K562 (cell line): ENCODE measurements around the gene RNF31. TPM values are rescaled to one million over a fixed set of nuclear protein-coding genes. Genes with fewer than 3 reads are reported as not detected.

Experiments
- EP300 ChIP-seq: IDR thresholded peaks from 2 replicates; pipeline ENCODE4 v1.6.1; 2012; ENCODE audit warnings: low read length, improper control_type of control experiment
- ESRRB ChIP-seq: fragments of 250-450 bp; sonication (Bioruptor Pico); IDR thresholded peaks from 2 replicates; pipeline ENCODE4 v1.5.0; 2020; ENCODE audit warnings: mild to moderate bottlenecking, moderate library complexity, borderline replicate concordance
- FOXP4 ChIP-seq: sonication (generic); formaldehyde crosslinking; IDR thresholded peaks from 2 replicates; pipeline ENCODE4 v1.8.0; 2022; ENCODE audit warnings: mild to moderate bottlenecking, missing genetic modification reagents, borderline replicate concordance
- HDAC6 ChIP-seq: IDR thresholded peaks from 2 replicates; pipeline ENCODE4 v1.6.1; 2012; ENCODE audit warnings: low read depth, mild to moderate bottlenecking, control low read depth, inconsistent platforms, low read length, moderate library complexity
- HDAC8 ChIP-seq: fragments of 450-650 bp; IDR thresholded peaks from 2 replicates; pipeline ENCODE4 v1.6.1; 2016; ENCODE audit warnings: mild to moderate bottlenecking, missing genetic modification characterization, moderate library complexity, missing compliant biosample characterization
- HMGXB4 ChIP-seq: sonication (generic); formaldehyde crosslinking; IDR thresholded peaks from 2 replicates; pipeline ENCODE4 v1.8.1; 2023; ENCODE audit warnings: mild to moderate bottlenecking, missing genetic modification reagents
- HOXB6 ChIP-seq: fragments of 250-450 bp; sonication (Bioruptor Pico); IDR thresholded peaks from 2 replicates; pipeline ENCODE4 v1.5.1; 2022; ENCODE audit warnings: mild to moderate bottlenecking, borderline replicate concordance
- KAT7 ChIP-seq: sonication (generic); formaldehyde crosslinking; IDR thresholded peaks from 2 replicates; pipeline ENCODE4 v1.8.0; 2022; ENCODE audit warnings: missing genetic modification reagents, mild to moderate bottlenecking, borderline replicate concordance
- LEF1 ChIP-seq: fragments of 450-650 bp; IDR thresholded peaks from 2 replicates; pipeline ENCODE4 v1.6.1; 2016; ENCODE audit warnings: mild to moderate bottlenecking
- POU5F1 ChIP-seq: fragments of 150-350 bp; IDR thresholded peaks from 2 replicates; pipeline ENCODE4 v1.6.1; 2014; ENCODE audit warnings: borderline replicate concordance, low read length, low read depth, mild to moderate bottlenecking; ENCODE audit not compliant: partially characterized antibody
- PTBP1 ChIP-seq: fragments of 200-400 bp; formaldehyde crosslinking; IDR thresholded peaks from 2 replicates; pipeline ENCODE4 v1.6.1; 2017; ENCODE audit warnings: low read depth, low read length
- SMAD4 ChIP-seq: fragments of 250-450 bp; sonication (Bioruptor Pico); conservative IDR thresholded peaks from 2 replicates; pipeline ENCODE4 v1.8.0; 2021; ENCODE audit warnings: inconsistent platforms, mild to moderate bottlenecking, moderate library complexity
- SRSF3 ChIP-seq: fragments of 200-400 bp; formaldehyde crosslinking; IDR thresholded peaks from 2 replicates; pipeline ENCODE4 v1.6.1; 2016; ENCODE audit warnings: mild to moderate bottlenecking, low read length, moderate library complexity; ENCODE audit not compliant: insufficient read depth
- ZBTB1 ChIP-seq: sonication (generic); formaldehyde crosslinking; IDR thresholded peaks from 2 replicates; pipeline ENCODE4 v1.8.1; 2023; ENCODE audit warnings: missing genetic modification reagents, low read depth, mild to moderate bottlenecking, borderline replicate concordance
- ZNF197 ChIP-seq: fragments of 200-800 bp; sonication (Bioruptor generic); IDR thresholded peaks from 2 replicates; pipeline ENCODE4 v1.6.1; 2016; ENCODE audit warnings: low read depth, missing genetic modification characterization, missing compliant biosample characterization
- ZNF239 ChIP-seq: fragments of 250-450 bp; sonication (Bioruptor Pico); IDR thresholded peaks from 2 replicates; pipeline ENCODE4 v1.4.0; 2020; ENCODE audit warnings: mild to moderate bottlenecking
- ZNF408 ChIP-seq: fragments of 250-450 bp; sonication (Bioruptor Pico); IDR thresholded peaks from 2 replicates; pipeline ENCODE4 v1.4.0; 2020; ENCODE audit warnings: low read depth, mild to moderate bottlenecking, moderate library complexity
- ZNF431 ChIP-seq: sonication (generic); formaldehyde crosslinking; IDR thresholded peaks from 2 replicates; pipeline ENCODE4 v1.8.0; 2022; ENCODE audit warnings: mild to moderate bottlenecking, missing genetic modification reagents
- ZNF586 ChIP-seq: fragments of 450-650 bp; formaldehyde crosslinking; conservative IDR thresholded peaks from 2 replicates; pipeline ENCODE4 v1.4.0; 2020; ENCODE audit warnings: mild to moderate bottlenecking, moderate library complexity
- polyA plus RNA-seq, 8 experiments: library from polyadenylated mRNA; depleted of rRNA in 4 of 8; stranded (reverse) in 5 of 8; unstranded in 3 of 8; fragments of >200 nt; fragmentation: Nextera tagmentation in 2 of 8; fragmentation: Illumina TruSeq in 1 of 8; extraction: Ambion mirVana in 2 of 8; extraction: Trizol in 1 of 8; gene quantifications; 2 replicates each; pipeline versions ENCODE4 v1.2.1 to v1.2.3, GENCODE V29; 2011 to 2014; ENCODE audit warnings: inconsistent platforms in 1 of 8, missing spikeins in 1 of 8
- total RNA-seq, 7 experiments: library from RNA; depleted of rRNA in 6 of 7; stranded (reverse); fragments of >200 nt in 6 of 7; fragmentation: Illumina TruSeq in 2 of 7; extraction: Trizol in 2 of 7; gene quantifications; 2 replicates each; pipeline versions ENCODE4 v1.2.1 to v1.2.3, GENCODE V29; 2011 to 2021; ENCODE audit warnings: low replicate concordance in 1 of 7
- TF ChIP-seq, protein P1 (sequence below): fragments of 450-650 bp; formaldehyde crosslinking; IDR thresholded peaks from 2 replicates; pipeline ENCODE4 v1.4.0; 2022; ENCODE audit warnings: missing genetic modification characterization
- TF ChIP-seq, protein P2 (sequence below), 2 experiments: IDR thresholded peaks; 2 replicates each; pipeline ENCODE4 v1.6.1; 2011; ENCODE audit warnings: borderline replicate concordance in 1 of 2, control low read depth in 1 of 2, low read depth in 1 of 2, low read length in 1 of 2, mild to moderate bottlenecking in 1 of 2, mixed read lengths in 1 of 2, moderate library complexity in 1 of 2; ENCODE audit not compliant: insufficient read depth in 1 of 2, insufficient read length in 1 of 2, poor library complexity in 1 of 2, severe bottlenecking in 1 of 2; ENCODE audit errors: extremely low read depth in 1 of 2

Gene RNF31
- total and polyA plus RNA-seq, 9 of the 15 experiments (the other 6 are each of a cell fraction or from before 2014, with no cell fraction given): 3.1 to 47.6 (median 19.1) TPM

DNA sequence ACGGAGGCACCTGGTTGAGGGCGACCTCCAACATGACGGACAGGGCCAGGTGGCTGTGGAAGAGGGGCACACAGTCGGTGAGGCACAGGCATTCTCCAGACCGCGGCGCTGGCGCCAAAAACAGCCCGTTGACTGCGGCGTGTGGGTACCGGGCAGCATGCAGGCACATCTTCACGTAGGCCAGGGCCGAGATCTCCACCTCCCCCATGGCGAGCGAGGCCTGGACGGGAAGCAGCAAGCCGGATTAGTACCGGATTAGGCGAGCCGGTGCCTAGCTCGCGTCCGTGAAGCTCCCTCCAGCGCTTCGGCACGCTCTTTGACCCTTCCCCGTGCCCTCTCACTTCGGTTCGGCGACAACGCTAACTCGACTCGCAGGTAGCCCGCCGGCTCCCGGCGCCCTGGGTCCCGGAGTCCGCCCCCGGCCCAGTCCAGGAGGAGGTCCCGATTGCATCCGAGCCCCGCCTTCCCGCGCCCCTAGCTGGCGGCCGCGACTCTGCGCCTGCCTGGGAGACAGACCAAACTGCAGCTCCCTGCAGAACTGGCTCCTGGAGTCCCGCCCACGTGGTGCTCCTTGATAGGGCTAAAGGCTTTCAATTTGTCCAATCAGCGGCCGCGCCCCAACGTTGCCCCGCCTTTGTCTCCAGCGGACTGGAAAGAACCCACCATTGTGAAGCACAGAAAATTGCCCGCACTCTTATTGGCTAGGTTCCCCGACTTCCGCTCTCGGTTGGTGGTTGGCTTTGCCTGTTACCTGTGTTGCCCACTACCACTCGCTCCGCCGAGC, 6.0 kb upstream of the RNF31 start, which contains the start of gene EMC9 (continued):
- no peak for TF ChIP-seq HDAC8 (tag)
- TF ChIP-seq ZNF197 (CRISPR knock-in tag): no peak
- TF ChIP-seq SRSF3: no peak
- TF ChIP-seq LEF1: no peak
- TF ChIP-seq KAT7 (CRISPR knock-in tag): no peak
- no peak for TF ChIP-seq ZNF408 (CRISPR knock-in tag)
- no peak for TF ChIP-seq PTBP1
- no peak for TF ChIP-seq ZNF586 (CRISPR knock-in tag)
- no peak for TF ChIP-seq SMAD4
- no peak for TF ChIP-seq HMGXB4 (CRISPR knock-in tag)
- TF ChIP-seq, protein P1, sequence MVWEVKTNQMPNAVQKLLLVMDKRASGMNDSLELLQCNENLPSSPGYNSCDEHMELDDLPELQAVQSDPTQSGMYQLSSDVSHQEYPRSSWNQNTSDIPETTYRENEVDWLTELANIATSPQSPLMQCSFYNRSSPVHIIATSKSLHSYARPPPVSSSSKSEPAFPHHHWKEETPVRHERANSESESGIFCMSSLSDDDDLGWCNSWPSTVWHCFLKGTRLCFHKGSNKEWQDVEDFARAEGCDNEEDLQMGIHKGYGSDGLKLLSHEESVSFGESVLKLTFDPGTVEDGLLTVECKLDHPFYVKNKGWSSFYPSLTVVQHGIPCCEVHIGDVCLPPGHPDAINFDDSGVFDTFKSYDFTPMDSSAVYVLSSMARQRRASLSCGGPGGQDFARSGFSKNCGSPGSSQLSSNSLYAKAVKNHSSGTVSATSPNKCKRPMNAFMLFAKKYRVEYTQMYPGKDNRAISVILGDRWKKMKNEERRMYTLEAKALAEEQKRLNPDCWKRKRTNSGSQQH (CRISPR knock-in tag): no peak
- no peak for TF ChIP-seq HOXB6 (CRISPR knock-in tag)
- no peak for TF ChIP-seq POU5F1
- TF ChIP-seq FOXP4 (CRISPR knock-in tag): no peak
- no peak for TF ChIP-seq ESRRB (CRISPR knock-in tag)
- TF ChIP-seq ZNF431 (CRISPR knock-in tag): no peak
- TF ChIP-seq ZBTB1 (CRISPR knock-in tag): no peak
- no peak for TF ChIP-seq HDAC6
- TF ChIP-seq, protein P2, sequence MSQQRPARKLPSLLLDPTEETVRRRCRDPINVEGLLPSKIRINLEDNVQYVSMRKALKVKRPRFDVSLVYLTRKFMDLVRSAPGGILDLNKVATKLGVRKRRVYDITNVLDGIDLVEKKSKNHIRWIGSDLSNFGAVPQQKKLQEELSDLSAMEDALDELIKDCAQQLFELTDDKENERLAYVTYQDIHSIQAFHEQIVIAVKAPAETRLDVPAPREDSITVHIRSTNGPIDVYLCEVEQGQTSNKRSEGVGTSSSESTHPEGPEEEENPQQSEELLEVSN (IDR thresholded peaks at IDR 0.05; ENCODE audit: borderline replicate concordance in 1 of 2, extremely low read depth in 1 of 2, insufficient read depth in 1 of 2, insufficient read length in 1 of 2, low read depth in 1 of 2, low read length in 1 of 2, poor library complexity in 1 of 2, severe bottlenecking in 1 of 2): peak in 1 of 2 experiments; percentile 21
- no peak for TF ChIP-seq EP300
- TF ChIP-seq ZNF239 (CRISPR knock-in tag): no peak
